ELF-1 (cell line): Measurements from ENCODE around the gene SPATS2.

Source experiments
- DNase-seq: peaks from one replicate; pipeline ENCODE4 v3.0.0-alpha.2; 2016; ENCODE audit warnings: low read depth, low spot score

The SPATS2 gene

DNA sequence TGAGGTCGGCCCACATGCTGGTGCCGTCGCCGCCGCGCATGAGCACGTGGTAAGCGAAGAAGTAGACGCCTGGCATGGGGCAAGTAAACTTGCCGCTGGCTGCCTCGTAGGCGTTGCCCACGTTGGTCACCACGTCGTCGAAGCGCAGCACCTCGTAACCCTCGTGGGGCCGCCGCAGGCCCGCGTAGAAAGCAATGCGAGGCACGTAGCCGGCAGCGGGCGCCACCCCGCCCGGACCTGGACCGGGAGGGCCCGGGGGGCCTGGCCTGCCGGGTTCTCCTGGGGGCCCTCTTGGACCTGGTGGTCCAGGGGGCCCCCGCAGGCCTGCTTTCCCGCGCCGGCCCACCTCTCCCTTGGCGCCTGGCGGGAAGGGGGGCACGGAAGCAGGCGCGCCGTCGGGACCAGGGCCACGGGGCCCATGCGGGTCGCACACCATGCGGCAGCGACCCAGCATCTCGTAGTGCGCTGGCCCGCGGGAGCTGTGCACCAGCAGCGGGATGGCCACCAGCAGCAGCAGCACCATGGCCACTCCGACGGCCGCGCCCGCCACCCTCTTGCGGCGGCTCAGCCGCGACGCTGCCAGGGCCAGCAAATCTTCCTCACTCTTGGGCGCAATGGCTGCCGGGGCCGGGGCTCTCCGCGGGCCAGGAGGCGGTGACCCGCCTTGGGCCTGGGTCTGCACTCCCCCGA lies 31.2 kb upstream of the SPATS2 start:
- DNase-seq: no peak

DNA sequence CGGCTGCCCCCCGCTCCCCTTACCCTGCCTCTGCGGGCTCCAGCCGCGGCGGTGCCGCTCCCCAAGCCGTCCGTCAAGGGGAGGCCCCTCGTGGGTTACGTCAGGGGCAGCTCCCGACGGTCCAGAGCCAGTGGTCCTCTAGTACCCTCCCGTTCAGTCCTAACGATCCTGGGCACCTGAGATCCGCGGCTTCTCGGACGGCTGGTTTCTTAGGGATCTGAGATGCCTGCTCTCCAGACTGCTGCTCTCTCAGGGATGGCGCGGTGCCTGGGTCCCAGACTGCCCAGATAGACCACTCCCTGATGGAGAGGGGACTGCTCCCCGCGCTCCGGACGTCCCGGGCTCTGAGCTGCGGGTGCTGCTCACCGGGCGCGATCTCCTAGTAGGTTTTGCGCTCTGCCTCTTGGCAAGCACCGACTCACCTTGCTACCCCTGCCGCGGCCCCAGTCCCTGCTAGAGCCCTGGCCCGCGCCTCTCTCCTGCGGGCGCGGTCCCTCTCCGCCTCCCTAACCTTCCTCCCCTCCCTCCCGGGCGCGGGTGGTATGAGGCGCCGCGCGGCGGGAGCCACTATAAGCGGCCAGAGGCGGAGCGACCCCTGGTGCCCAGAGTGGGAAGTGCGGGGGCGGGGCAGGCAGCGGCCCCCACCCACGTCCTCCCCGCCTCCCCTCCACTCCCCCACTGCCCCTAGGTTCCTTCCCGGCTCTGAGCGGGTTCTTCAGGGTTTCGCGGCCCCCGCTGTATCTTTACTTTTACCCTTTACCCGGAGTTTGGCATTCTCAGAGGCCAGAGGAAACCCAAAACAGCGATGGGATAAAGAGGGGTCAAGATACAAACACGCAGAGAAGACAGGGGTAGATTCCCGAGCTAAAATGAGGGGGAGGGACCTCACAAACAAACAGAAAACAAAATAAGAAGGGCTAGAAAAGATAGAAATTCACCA lies 30.3 kb upstream of the SPATS2 start, which contains the start of gene C1QL4:
TSS of gene C1QL4 (minus strand) at position 544 of the 940 bp plus-strand sequence. CDS start 711 bp downstream, outside the sequence.
- DNase-seq: peak; percentile 92

DNA sequence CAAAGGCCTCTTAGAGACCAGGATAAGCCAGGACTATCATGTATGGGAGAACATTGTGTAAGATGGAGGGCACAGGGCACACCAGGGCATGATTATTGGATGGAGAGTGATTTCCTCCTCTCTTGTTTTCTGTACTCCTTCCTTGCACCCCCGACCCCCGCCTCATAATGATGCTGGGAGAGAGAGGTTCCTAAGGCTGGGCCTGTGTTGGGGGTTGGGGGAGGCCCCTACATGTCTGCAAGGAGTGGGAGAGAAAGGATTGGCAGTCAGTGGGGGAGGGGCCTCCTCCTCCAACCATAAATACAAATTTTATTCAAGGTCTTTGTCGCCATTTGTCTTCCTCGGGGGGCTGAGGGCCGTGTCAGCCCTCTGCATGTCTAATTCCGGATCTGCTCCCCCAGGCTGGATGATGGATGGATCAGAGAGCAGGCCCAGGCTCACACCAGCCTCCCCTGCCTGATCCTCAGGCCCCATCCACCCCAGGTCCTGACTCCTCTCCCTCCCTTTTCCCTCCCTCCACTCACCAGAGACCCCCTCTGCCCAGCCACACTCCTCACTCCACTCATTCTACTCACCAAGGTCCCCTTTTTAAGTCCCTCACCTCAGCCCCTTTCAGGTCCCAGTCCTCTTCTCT lies 28.3 kb upstream of the SPATS2 start:
- DNase-seq: no peak

DNA sequence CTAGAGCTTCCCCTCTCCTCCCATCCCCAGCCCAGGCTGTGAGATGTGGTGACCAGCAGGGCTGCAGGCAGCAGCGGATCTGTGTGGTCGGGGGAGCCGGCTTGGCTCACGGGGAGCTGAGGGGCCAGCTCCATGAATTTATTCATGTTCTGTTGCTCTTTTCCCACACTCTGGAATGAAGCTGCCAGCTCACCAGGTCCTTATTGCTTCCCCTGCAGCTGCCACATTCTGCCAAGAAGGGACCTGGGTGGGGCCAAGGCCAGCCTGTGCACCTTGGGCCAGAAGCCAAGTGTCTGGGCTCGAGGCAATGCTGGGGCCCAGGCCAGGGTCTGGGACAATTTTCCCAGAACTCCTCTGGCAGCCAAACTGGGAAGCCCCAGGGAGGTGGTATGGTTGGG lies 27.8 kb upstream of the SPATS2 start:
- no peak for DNase-seq

DNA sequence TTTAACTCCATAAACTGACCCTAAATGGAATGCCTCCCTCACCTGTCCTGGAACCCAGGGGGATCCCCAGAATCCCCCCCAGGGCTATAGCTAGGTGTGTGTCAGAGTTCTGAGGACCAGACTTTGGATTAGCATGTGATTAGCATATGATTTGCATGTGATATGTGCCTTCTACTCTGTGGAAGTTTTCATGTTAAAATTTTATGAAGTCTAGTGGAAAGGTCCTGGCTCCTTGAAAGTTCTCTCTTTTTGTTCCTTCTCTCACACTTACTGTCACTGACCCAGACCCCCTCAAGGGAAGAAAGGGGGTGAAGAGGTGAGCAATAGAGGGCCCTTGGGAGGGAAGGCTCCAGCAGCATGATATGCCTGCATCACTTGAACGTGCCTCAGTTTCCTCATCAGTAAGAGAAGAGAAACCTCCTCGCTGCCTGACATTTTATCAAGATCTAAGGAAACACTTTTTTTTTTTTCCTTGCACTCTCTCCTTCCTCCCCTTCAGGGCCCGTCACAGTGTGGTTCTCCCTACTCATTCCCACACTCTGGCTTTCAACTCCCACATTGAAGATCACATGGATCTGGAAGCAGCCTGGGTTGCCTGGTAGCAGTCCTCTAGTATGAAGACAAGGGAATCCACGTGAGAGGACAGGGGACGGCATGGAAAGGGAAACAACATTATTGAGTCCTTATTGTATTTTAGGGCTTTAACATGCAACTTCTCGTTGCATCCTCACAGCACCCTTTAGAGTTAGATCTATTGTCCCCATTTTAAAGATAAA lies 27.0 kb upstream of the SPATS2 start:
- no peak for DNase-seq

DNA sequence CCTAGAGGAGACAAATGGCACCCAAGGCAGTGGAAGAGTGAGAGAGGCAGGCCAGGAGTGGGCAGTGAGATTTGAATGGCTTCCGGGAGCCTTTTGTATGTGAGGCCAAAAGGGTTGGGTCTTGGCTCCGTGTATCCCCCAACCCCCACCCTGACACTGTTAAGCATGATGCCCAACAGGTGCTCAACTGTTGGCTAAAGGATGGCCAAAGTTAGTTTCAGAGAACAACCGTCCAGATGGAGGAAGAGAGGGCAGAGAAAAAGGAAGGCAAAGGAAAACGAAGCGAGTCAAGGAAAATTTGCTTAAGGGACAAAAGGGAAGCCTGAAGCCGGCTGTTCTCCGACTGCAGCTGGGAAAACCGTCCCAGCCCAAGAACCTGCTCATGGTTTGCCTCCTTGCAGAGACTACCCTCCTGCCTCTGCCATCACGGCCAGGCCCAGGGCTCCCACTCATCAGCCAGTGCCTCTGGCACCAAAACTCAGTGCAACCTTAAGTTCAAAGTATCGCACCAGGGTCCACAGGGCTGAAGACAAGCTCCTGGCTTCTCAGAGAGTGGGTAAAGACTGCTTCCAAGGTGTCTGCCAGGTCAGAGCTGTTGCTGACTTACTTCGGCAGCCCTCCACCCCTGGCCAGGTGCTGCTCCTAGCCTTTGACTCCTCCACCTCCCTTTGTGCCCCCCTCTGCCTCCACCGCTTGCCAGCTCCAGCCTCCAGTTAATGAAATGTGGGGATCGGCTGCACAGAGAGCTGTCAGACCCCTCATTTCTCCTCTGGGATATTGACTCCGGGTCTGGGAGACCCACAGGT lies 26.1 kb upstream of the SPATS2 start:
- DNase-seq: peak; percentile 28

DNA sequence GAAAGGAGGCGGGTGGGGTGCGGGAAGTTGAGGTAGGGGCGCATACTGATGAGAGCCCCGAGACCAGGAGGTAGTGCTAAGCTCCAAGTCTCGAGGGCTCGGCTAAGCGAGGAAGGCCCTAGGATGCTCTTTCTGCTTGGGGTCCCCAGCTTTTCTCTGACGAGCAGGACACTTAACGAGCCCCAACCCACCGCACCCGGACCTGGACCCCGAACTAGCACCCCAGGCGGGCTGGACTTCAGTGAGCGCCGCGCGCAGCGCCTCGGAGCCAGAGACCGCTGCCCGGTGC lies 25.5 kb upstream of the SPATS2 start:
- DNase-seq: no peak

DNA sequence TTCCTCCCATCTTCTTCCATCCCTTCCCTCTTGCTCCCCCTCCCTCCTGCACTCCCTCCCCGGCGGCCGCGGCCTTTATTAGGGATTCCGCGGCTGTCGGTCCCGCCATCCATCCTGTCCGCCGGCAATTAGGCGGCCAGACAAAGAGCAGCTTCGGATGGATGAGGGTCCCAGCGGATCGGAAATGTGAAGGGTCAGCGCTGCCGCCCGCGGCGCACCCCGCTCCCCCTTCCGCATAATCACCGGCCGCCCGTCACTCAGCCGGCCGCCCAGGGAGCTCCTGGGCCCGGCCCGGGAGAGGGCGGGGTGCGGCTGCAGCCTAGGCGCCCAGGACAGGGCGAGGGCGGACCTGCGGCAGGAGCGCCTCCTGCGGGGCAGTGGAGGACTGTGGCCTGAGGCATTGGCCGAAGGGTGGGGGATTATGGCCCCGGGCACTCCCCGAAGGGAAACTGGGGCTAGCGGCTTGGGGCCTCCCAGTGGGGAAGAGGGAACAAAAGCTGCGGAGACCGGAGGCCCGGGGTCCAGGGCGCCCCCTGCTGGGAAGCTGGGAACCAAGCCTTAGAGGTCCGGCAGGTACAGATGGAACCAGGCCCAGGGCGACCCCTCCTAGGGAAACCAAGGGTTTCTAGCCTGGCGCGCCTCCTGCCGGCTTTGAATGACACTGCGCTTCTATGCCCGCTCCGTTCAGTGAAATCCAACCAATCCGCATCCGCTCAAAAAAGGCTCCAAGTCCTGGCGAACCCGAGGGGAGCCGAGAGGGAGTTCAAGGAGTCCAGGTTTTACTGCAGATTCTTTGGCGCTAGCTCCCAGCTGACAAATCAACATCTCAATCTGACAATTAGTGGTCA lies 25.0 kb upstream of the SPATS2 start:
- peak; percentile 99 for DNase-seq

DNA sequence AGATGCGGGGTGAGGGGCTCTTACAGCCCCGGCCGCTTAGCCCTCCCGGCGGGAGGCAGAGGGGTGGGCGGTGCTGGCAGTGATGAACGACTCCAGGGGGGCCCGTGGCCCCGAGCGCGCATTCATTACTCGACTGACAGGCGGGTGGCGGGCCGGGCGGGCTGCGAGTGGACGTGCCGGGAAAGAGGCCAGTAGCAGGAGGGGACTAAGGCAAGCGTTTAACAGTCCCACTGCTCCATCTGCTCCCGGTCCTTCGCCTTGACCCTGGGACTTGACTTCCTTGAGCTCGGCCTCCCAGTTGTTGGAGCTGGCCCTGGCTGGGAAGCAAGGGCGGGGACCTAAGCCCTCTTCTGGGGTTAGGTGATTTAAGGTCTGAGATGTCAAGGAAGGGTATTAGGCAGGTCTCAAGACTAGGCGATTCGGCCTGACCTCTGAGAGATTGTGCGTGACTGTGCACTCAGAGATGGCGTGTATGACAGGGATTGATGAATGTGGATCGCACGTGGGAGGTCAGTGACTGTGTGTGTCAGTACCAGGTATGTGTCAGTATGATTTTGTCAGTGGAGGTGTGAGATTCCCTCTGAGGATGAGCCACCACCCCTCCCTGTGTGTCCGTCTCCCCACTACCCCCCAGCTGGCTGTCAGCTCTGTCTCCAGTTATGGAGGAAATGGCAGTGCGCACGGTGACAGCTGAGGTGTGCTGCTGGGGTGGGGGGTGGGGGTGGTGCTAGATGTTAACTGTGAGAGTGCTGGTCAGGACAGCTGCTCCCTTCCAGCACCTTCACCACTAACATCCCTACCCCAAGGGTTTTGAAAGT lies 24.1 kb upstream of the SPATS2 start:
- no peak for DNase-seq

DNA sequence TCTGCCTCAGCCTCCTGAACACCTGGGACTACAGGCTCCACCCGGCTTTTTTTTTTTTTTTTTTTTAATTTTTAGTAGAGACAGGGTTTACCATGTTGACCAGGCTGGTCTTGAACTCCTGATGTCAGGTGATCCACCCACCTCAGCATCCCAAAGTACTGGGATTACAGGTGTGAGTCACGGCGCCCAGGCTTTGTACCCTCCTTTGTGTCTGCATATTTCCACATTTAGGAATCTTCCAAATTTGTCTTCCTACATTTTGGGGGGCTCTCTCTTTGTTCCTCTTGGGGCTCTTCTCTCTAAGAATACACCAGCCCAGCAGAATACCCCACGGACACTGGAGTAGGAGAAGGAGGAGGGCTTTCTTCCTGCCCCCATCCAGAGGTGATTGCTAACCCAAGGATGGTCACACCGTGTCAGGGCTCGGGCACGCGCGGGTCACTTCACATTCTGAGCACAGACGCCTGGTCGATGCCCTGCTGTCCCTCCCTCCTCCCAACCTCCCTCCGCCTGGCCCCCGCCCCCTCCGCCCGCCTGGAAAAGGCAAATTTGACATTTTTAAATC lies 22.7 kb upstream of the SPATS2 start:
- no peak for DNase-seq

DNA sequence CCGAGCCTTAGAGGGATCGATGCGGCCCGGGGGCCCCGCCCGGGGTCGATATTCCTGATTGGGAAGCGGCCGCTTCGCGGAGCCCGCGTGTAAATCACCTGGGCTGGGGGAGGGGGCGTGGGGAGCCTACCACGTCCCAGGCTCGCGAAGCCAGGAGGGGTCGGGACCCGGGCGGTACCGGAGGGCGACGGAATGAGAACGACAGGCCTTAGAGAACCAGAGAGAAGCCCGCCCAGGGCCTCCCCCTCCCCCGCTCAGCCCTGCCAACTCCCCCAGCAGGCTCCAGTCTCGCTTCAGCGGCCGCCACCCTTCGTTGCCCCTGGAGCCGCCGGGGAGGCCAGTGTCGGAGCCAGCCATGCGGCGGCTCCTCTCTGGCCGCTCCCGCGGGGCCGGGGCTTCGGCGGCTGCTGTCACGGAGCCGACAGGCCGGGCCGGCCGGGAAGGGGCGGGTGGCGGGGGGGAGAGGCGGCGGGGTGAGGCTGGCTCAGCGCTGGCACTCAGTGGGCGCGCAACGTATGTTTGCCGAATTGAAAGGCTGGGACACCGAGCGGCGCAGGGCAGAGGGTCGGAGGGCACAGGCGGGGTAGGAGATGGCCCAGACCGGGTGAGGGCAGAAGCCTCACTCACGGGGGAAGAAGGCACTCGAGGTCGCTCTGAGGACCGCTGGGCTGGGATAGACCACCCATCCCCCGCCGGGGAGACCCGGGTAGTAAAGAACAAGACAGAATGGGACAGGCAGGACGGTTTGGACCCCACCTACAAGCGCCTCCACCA lies 22.0 kb upstream of the SPATS2 start:
- DNase-seq: no peak

DNA sequence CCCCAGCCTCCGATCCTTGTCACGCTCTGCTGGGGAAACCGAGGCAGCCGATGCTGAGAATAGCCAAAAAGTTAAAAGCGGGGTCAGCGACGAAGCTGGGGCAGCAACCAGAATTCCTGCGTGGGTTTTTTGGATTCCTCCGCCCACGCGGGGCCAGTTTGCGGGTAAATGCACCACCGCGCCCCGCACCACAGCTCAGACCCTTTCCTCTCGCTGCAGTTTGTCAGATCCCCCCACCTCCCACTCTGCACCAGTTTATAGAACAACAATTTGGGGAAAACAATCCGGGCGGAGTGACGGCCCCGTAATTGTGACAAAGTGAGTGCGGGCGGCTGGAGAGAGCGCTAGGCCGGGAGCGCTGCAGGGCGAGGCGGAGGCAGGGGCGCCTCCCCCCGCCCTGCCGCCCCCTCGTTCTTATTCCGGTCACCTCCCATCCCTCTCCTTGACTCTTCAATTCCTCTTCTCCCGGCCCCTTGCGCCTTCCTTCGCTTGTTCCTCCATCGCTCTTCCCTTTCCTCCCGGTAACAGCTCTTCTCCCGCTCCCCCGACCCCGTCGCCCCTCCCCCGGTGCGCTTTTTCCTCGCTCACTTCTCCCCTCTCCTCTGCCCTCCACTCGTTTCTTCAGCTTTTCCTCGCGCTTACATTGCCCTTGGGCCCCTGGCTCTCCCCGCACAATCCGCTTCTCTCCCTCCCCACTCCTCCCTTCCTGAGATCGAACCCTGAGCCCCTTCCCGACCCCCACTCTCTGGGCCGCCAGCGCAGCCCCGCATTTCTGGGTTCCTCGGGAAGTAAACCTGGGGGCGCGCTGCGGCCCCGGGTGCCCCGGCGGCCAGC lies 21.2 kb upstream of the SPATS2 start:
- no peak for DNase-seq

DNA sequence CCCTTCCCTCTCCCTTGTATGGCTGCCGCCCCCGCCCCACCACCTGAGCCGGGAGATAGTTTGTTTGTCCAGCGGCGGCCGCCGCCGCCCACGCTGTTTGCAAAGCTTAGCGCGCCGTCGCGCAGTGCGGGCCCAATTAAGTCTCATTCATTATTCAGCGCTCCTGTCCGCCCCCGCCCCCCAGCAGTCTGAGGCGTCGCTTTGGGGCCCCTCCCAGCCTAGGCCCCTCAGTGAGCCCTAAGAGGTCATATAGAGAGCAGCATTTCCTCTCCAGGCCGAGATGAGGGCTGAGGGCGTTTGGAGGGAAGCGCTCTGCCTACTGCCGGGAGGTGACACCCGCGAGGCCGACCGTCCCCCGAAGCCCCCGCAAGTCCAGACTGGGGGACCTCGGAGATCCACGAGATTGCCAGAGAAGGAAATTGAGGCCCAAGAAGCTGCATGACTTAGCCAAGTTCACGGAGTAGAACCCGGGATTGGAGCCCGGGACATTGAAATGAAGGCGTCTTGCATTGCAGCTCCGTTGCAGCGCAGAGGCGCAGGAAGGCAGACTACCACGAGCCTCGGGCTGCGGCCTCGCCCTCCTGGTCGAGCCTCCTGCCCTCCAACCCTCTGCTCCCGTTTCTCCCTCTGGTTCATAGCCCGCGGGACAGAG lies 20.5 kb upstream of the SPATS2 start, which contains the start of gene DNAJC22:
TSS of gene DNAJC22 (plus strand) at position 230 of the 652 bp plus-strand sequence. CDS start 1,985 bp downstream, outside the sequence.
- DNase-seq: peak; percentile 68

DNA sequence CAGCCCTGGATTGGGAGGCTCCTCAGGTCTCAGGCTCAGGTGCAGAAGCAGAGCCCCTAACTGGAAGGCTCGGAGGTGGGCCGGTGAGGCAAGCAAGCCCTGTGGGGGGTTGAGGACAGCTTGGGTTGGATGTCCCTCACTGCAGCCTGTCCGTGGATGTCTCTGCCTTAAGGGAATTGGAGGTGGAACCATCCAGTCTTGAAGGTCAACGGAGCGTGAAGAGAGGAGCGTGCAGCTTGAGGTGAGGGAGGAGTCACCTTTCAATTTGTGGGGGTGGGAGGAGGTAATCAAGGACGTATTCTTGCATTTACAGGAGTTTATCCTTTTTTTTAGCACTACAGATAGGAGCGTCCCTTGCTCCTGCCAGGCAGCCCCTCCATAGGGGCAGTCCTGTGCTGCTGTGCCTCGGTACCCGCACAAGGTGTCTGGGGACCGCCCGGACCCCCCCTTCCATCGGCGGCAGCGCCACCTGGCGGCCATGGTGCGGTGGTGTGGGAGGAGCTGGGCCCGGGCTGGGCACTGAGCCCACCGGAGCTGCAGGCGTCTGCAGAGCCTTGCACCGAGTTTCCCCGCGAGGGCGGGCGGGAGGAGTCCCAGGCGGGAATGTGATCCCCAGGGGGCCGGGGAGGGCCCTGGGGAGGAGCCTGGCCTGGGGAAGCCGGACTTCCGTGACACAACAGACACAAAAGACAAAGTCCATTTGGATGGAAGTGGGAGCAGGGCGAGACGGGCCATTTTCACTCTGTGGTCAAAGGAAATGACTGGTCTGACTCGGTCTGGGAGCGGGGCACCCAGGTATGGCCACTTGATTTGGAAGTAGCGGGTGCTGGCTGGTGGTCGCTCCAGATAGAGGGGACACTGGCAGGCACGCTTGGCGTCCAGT lies 19.7 kb upstream of the SPATS2 start:
- peak; percentile 88 for DNase-seq

DNA sequence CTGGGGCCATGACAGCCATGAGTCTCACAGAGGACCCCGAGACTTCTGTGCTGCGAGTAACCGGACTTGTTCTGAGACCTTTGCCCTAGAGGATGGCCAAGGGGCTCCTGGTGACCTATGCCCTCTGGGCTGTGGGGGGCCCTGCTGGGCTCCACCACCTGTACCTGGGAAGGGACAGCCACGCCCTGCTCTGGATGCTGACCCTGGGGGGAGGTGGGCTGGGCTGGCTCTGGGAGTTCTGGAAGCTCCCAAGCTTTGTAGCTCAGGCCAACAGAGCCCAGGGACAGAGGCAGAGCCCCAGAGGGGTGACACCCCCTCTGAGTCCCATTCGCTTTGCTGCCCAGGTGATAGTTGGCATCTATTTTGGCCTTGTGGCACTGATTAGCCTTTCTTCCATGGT lies 18.5 kb upstream of the SPATS2 start:
- no peak for DNase-seq
